Neural cell (in vitro differentiated cells): ENCODE data around the gene RNF123.

Experiments
- CTCF ChIP-seq: fragments of 450-650 bp; IDR thresholded peaks from 2 replicates; pipeline ENCODE4 v1.5.1; 2014; ENCODE audit warnings: antibody characterized with exemption, mild to moderate bottlenecking, moderate library complexity; ENCODE audit not compliant: poor library complexity, severe bottlenecking
- POLR2AphosphoS5 ChIP-seq: IDR thresholded peaks from 2 replicates; pipeline ENCODE4 v1.6.1; 2012
- SMC3 ChIP-seq: fragments of 450-650 bp; conservative IDR thresholded peaks from 2 replicates; pipeline ENCODE4 v1.6.1; 2014; ENCODE audit warnings: antibody characterized with exemption, mild to moderate bottlenecking, moderate library complexity; ENCODE audit not compliant: poor library complexity
- TAF1 ChIP-seq: IDR thresholded peaks from 2 replicates; pipeline ENCODE4 v1.6.1; 2012; ENCODE audit warnings: low read depth

GRCh38 chr3:49724586-49724985, 35.2 kb downstream of the RNF123 start:
- TF ChIP-seq CTCF (no peak), TAF1 (no peak), SMC3 (no peak), POLR2AphosphoS5 (no peak)
